Smooth muscle cell (in vitro differentiated cells): ENCODE results near the gene GGT6. TPM values are rescaled to one million over a fixed set of nuclear protein-coding genes. Genes with fewer than 3 reads are reported as not detected.

Experiments used
- DNase-seq: peaks from one replicate; lab custom pipeline; 2025; ENCODE audit not compliant: unreplicated experiment; lab: John Stamatoyannopoulos, UW
- H2AFZ ChIP-seq: fragments of 200-600 bp; sonication (generic); 2 replicates; pipeline ENCODE4 v1.6.0; 2016; ENCODE audit warnings: antibody characterized with exemption, low read depth, mild to moderate bottlenecking
- H3F3A ChIP-seq: fragments of 200-600 bp; sonication (generic); 2 replicates; pipeline ENCODE4 v1.6.0; 2017; ENCODE audit warnings: antibody characterized with exemption, low read depth
- H3K27ac ChIP-seq: fragments of 200-600 bp; sonication (generic); 2 replicates; pipeline ENCODE4 v1.5.1; 2016; ENCODE audit warnings: low read depth, mild to moderate bottlenecking
- H3K27me3 ChIP-seq: fragments of 200-600 bp; sonication (generic); 2 replicates; pipeline ENCODE4 v1.6.1; 2016; ENCODE audit warnings: low read depth, mild to moderate bottlenecking
- H3K36me3 ChIP-seq: fragments of 200-600 bp; sonication (generic); 2 replicates; pipeline ENCODE4 v1.5.1; 2016; ENCODE audit warnings: low read depth
- H3K4me1 ChIP-seq: fragments of 200-600 bp; sonication (generic); 2 replicates; pipeline ENCODE4 v1.5.1; 2016; ENCODE audit warnings: low read depth
- H3K4me2 ChIP-seq: fragments of 200-600 bp; sonication (generic); 2 replicates; pipeline ENCODE4 v1.6.0; 2016; ENCODE audit warnings: mild to moderate bottlenecking
- H3K4me3 ChIP-seq: fragments of 200-600 bp; sonication (generic); 2 replicates; pipeline ENCODE4 v1.5.1; 2016; ENCODE audit warnings: mild to moderate bottlenecking
- H3K79me2 ChIP-seq: fragments of 200-600 bp; sonication (generic); 2 replicates; pipeline ENCODE4 v1.6.0; 2016; ENCODE audit warnings: low read depth, mild to moderate bottlenecking
- H3K9ac ChIP-seq: fragments of 200-600 bp; sonication (generic); 2 replicates; pipeline ENCODE4 v1.6.0; 2016; ENCODE audit warnings: low read depth
- H3K9me3 ChIP-seq: fragments of 200-600 bp; sonication (generic); replicated peaks from 2 replicates; pipeline ENCODE4 v1.5.1; 2016; ENCODE audit warnings: low read depth
- H4K20me1 ChIP-seq: fragments of 200-600 bp; sonication (generic); 2 replicates; pipeline ENCODE4 v1.6.0; 2016; ENCODE audit warnings: low read depth
- WGBS: methylation state at CpG from one replicate; pipeline ENCODE4 v1.1.7; 2016; ENCODE audit warnings: low lambda C conversion rate; 5-methylcytosine and 5-hydroxymethylcytosine counted together
- polyA plus RNA-seq: library from polyadenylated mRNA; unstranded; fragments of >200 nt; fragmentation: Nextera tagmentation; extraction: Ambion mirVana; gene quantifications from 2 replicates; pipeline ENCODE4 v1.2.1, GENCODE V29; 2016
- total RNA-seq: library from RNA; depleted of rRNA; stranded (reverse); fragments of >200 nt; gene quantifications from 2 replicates; pipeline ENCODE4 v1.2.3, GENCODE V29; 2014
- TF ChIP-seq, protein P1 (sequence below): fragments of 200-600 bp; sonication (generic); IDR thresholded peaks from 2 replicates; pipeline ENCODE4 v1.5.1; 2017; ENCODE audit warnings: borderline replicate concordance, mild to moderate bottlenecking, antibody characterized with exemption; ENCODE audit not compliant: insufficient read depth, poor library complexity, severe bottlenecking

GGT6 gene
- total and polyA plus RNA-seq, 2 experiments from 2014 or later = 0.27 TPM; not detected in 1

DNA sequence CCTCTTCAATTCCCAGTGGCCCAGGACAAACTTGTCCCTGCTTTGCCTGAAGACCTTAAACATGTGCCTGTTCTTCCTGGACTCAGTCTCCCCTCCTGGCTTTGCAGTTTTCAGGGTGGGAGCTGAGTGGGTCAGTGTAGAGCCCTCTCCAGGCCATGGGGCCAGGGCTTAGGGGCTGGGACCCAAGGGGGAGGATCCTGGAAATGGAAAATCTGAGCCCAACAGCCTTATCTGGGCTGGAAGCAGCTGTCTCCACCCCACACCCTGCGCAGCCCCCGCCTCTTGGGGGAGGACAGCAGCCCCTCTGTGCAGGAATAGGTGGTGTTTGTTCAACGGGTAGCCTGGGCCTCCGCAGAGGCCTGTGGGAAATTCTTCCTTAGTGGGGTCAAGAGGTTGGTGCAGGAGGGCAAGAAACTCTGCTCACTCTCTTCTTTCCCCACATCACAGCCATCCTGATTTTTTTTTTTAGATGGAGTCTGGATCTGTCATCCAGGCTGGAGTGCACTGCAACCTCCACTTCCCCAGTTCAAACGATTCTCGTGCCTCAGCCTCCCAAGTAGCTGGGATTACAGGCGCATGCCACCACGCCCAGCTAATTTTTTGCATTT is 17.1 kb upstream of the GGT6 start:
- no peaks in the 10 kb centered on the region for H3K79me2 ChIP-seq
- H3K9me3 ChIP-seq = no peaks in the 10 kb centered on the region
- H3K4me3 ChIP-seq = no peak overlapping the region
- peak overlapping the region; percentile 56 for H3K27ac ChIP-seq
- peaks cover 6% of the 10 kb centered on the region for H3F3A ChIP-seq
- 60% methylated on average over 7 of the region's 8 CpGs for WGBS
- H4K20me1 ChIP-seq = no peaks in the 10 kb centered on the region
- H3K9ac ChIP-seq = peak overlapping the region; percentile 38
- H3K36me3 ChIP-seq = no peaks in the 10 kb centered on the region
- TF ChIP-seq, protein P1, sequence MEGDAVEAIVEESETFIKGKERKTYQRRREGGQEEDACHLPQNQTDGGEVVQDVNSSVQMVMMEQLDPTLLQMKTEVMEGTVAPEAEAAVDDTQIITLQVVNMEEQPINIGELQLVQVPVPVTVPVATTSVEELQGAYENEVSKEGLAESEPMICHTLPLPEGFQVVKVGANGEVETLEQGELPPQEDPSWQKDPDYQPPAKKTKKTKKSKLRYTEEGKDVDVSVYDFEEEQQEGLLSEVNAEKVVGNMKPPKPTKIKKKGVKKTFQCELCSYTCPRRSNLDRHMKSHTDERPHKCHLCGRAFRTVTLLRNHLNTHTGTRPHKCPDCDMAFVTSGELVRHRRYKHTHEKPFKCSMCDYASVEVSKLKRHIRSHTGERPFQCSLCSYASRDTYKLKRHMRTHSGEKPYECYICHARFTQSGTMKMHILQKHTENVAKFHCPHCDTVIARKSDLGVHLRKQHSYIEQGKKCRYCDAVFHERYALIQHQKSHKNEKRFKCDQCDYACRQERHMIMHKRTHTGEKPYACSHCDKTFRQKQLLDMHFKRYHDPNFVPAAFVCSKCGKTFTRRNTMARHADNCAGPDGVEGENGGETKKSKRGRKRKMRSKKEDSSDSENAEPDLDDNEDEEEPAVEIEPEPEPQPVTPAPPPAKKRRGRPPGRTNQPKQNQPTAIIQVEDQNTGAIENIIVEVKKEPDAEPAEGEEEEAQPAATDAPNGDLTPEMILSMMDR = no peak
- peak overlapping the region; percentile 75 for H3K4me2 ChIP-seq
- no peaks in the 10 kb centered on the region for H3K27me3 ChIP-seq
- DNase-seq = no peak
- peak overlapping the region; percentile 64 for H2AFZ ChIP-seq
- H3K4me1 ChIP-seq = peaks cover 19% of the 10 kb centered on the region

DNA sequence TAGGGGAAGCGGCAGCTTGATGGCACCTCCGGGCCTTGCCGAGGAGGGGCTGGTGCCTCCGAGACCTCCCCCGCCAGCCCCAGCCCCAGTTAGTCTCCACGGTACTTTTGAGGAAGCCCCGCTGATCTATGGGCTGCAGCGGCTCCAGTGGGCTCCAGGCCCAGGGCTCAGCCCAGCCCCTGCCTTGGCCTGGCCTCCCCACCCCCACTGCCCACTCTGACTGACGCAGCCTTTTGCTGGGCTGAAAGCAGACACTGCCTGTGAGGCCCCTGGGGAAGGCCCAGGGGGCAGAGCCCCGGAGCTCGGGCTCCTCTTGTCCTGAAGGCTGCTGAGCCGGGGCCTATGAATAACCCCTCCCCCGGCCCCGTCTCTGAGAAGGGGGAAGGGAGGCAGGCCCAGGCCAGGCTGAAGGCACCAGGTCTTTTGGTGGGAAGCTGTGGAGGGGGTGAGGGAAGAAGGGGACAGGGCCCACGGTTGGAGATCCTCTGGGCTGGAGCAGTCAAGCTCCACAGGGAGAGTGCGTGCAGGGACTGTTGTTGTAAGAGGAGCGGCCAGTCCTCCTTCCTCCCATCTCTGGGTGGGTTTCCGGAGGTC is 16.4 kb upstream of the GGT6 start:
- H4K20me1 ChIP-seq = no peaks in the 10 kb centered on the region
- DNase-seq = peak; percentile 61
- H3K36me3 ChIP-seq = no peaks in the 10 kb centered on the region
- H3K4me2 ChIP-seq = peak overlapping the region; percentile 75
- no peak overlapping the region for H3K4me3 ChIP-seq
- peaks cover 6% of the 10 kb centered on the region for H3F3A ChIP-seq
- TF ChIP-seq, protein P1 = no peak
- 24% methylated on average over 17 of the region's 18 CpGs for WGBS
- H3K9ac ChIP-seq = peak overlapping the region; percentile 38
- peaks cover 19% of the 10 kb centered on the region for H3K4me1 ChIP-seq
- H3K27me3 ChIP-seq = no peaks in the 10 kb centered on the region
- peak overlapping the region; percentile 64 for H2AFZ ChIP-seq
- H3K79me2 ChIP-seq = no peaks in the 10 kb centered on the region
- H3K27ac ChIP-seq = peak overlapping the region; percentile 56
- H3K9me3 ChIP-seq = no peaks in the 10 kb centered on the region

DNA sequence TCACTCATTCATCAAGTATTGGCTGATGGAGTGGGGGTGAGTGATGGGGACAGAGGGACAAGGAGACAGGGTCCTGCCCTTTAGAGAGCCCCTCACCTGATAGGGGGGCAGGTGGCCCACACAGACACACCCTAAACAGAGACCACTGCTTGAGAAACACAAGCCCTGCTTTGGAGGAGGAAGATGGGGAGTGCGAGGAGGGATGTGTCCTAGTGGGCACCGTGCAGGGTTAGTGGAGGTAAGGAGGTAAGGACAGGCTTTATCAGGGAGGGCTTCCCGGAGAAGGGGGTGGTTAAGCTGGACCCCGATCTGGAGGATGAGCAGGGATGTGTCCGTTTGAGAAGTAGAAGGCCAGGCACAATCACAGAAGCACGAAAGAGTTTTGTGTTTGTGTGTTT is 15.8 kb upstream of the GGT6 start:
- no peaks in the 10 kb centered on the region for H3K79me2 ChIP-seq
- H3K9ac ChIP-seq = no peak overlapping the region
- 44% methylated on average over 6 of the region's 6 CpGs for WGBS
- H3K4me2 ChIP-seq = peak overlapping the region; percentile 75
- peaks cover 19% of the 10 kb centered on the region for H3K4me1 ChIP-seq
- no peak for DNase-seq
- H4K20me1 ChIP-seq = no peaks in the 10 kb centered on the region
- H3K27me3 ChIP-seq = no peaks in the 10 kb centered on the region
- peak overlapping the region; percentile 64 for H2AFZ ChIP-seq
- peaks cover 6% of the 10 kb centered on the region for H3F3A ChIP-seq
- peak overlapping the region; percentile 56 for H3K27ac ChIP-seq
- no peaks in the 10 kb centered on the region for H3K36me3 ChIP-seq
- TF ChIP-seq, protein P1 = no peak
- no peaks in the 10 kb centered on the region for H3K9me3 ChIP-seq
- no peak overlapping the region for H3K4me3 ChIP-seq

DNA sequence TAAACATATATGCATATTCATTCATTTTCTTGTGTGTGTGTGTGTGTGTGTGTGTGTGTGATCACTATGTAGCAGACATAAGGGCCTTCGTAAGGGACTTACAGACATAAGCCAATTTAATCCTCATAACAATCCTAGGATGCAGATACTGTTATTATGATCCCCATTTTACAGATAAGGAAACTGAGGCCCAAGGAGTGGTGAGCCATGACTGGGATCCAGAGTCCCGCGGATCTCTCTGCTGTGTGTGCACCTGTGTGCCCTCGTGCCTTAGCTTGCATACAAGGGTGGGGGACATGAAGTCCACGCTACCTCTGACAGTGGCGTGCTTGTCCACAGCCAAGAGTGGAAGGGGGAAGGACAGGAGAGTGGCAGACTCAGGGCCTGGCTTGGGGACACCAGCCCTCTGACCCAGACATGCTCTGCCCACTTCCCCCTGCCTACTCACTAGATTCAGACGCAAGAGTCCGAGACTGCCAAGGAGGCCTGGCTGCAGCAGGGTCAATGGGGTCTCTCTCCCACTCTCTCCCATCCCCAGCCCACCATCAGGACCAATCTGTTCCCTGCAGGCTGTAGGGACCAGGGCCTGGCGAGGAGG is 14.2 kb upstream of the GGT6 start:
- 86% methylated on average over 9 of the region's 9 CpGs for WGBS
- Histone ChIP-seq H3K27ac (peak overlapping the region; percentile 54), H3K27me3 (no peaks in the 10 kb centered on the region), H4K20me1 (no peaks in the 10 kb centered on the region), H3K4me1 (peaks cover 19% of the 10 kb centered on the region), H3K36me3 (no peaks in the 10 kb centered on the region), H3F3A (peaks cover 6% of the 10 kb centered on the region), H3K9me3 (no peaks in the 10 kb centered on the region), H2AFZ (no peak overlapping the region), H3K4me2 (peak overlapping the region; percentile 34), H3K4me3 (no peak overlapping the region), H3K9ac (no peak overlapping the region), H3K79me2 (no peaks in the 10 kb centered on the region)
- TF ChIP-seq, protein P1 = no peak
- DNase-seq = no peak
